ENCODE results near the gene RGS7.
"Not testable (repeated sequence)": the region's sequence is repeated elsewhere in the genome, so short reads cannot be mapped to it uniquely, and the experiment has no call there.

The RGS7 gene

GRCh38 chr1:241203817-241204216 is 153.2 kb downstream of the RGS7 start:
- no peaks in the 10 kb centered on the region for H3K36me3 ChIP-seq (replicated peaks)
- no peaks in the 10 kb centered on the region for H3K27me3 ChIP-seq (ENCODE audit: low read depth)
- in situ Hi-C loops (cut with MboI; ENCODE audit: low sequenced_read_pairs), result no loop called here
- peaks cover 13% of the 10 kb centered on the region for H3K4me1 ChIP-seq
- no peak for DNase-seq (ENCODE audit: low spot score in 2 of 2)
- H3K4me3 ChIP-seq, result no peak overlapping the region
- no peaks in the 10 kb centered on the region for H3K9me3 ChIP-seq

- in situ Hi-C loops (cut with MboI; ENCODE audit: low sequenced_read_pairs), result no loop called here
- Histone ChIP-seq H3K4me1 (peaks cover 13% of the 10 kb centered on the region), H3K36me3 (replicated peaks) (no peaks in the 10 kb centered on the region), H3K4me3 (no peak overlapping the region), H3K9me3 (no peaks in the 10 kb centered on the region), H3K27me3 (ENCODE audit: low read depth) (no peaks in the 10 kb centered on the region)
- DNase-seq (ENCODE audit: low spot score in 2 of 2), result peak; percentile 68 to 91
Measured at GRCh38 chr1:241202401-241202800, 154.6 kb downstream of the RGS7 start.

DNA sequence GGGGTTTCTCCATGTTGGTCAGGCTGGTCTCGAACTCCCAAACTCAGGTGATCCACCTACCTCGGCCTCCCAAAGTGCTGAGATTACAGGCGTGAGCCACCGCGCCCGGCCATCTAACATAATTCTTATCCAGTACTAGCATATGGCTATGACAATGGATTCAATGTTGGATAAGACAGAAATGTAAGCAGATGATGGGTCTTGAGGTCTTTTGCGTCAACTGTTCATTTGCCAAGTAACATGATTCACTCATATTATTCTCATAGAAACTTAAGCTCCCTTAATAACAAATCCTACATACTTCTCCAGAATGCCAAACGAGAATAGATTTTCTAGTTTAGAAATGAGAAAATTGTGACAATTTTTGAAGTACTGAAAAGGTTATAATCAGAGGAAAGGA is 170.3 kb downstream of the RGS7 start:
- Histone ChIP-seq H3K9me3 (no peaks in the 10 kb centered on the region), H3K36me3 (replicated peaks) (no peaks in the 10 kb centered on the region), H3K4me3 (no peak overlapping the region), H3K27me3 (ENCODE audit: low read depth) (no peaks in the 10 kb centered on the region; the same call in 1 of the 2 replicates), H3K4me1 (no peaks in the 10 kb centered on the region)
- no peak for DNase-seq (ENCODE audit: low spot score in 2 of 2)
- in situ Hi-C loops (cut with MboI; ENCODE audit: low sequenced_read_pairs), result no loop called here

DNA sequence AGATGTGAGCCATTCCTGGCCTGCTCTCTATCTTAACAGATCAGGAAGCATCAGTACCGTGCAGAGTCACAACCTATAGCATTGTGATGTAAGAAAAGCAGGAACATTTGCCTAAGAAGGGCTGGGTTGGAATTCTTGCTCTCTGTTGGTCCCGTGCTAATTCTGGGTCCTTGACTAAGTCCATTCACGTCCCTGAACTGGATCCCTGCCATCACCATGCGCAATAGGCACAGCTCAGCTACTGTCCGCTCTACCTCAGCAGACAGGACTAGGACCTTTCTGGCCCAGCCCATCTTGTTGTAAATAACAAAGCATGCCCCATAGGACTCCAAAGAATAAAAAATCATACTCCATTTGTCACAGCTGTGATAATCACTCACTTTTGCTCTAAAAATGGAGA is 175.0 kb downstream of the RGS7 start:
- Histone ChIP-seq H3K27me3 (ENCODE audit: low read depth) (no peaks in the 10 kb centered on the region; the same call in 1 of the 2 replicates), H3K36me3 (replicated peaks) (no peaks in the 10 kb centered on the region), H3K4me3 (no peak overlapping the region), H3K4me1 (no peaks in the 10 kb centered on the region), H3K9me3 (no peaks in the 10 kb centered on the region)
- in situ Hi-C loops (cut with MboI; ENCODE audit: low sequenced_read_pairs), result no loop called here
- no peak for DNase-seq (ENCODE audit: low spot score in 2 of 2)

GRCh38 chr1:241181471-241181870 is 175.5 kb downstream of the RGS7 start:
- no peaks in the 10 kb centered on the region for H3K9me3 ChIP-seq
- in situ Hi-C loops (cut with MboI; ENCODE audit: low sequenced_read_pairs), result no loop called here
- H3K4me3 ChIP-seq, result no peak overlapping the region
- no peaks in the 10 kb centered on the region for H3K4me1 ChIP-seq
- no peak for DNase-seq (ENCODE audit: low spot score in 2 of 2)
- H3K36me3 ChIP-seq (replicated peaks), result no peaks in the 10 kb centered on the region
- no peaks in the 10 kb centered on the region; the same call in 1 of the 2 replicates for H3K27me3 ChIP-seq (ENCODE audit: low read depth)

- in situ Hi-C loops (cut with MboI; ENCODE audit: low sequenced_read_pairs), result no loop called here
- H3K27me3 ChIP-seq (ENCODE audit: low read depth), result no peaks in the 10 kb centered on the region; the same call in 1 of the 2 replicates
- no peaks in the 10 kb centered on the region for H3K4me1 ChIP-seq
- no peak overlapping the region for H3K4me3 ChIP-seq
- no peaks in the 10 kb centered on the region for H3K36me3 ChIP-seq (replicated peaks)
- no peak for DNase-seq (ENCODE audit: low spot score in 2 of 2)
- no peaks in the 10 kb centered on the region for H3K9me3 ChIP-seq
Measured at GRCh38 chr1:241180569-241180968, 176.4 kb downstream of the RGS7 start.

DNA sequence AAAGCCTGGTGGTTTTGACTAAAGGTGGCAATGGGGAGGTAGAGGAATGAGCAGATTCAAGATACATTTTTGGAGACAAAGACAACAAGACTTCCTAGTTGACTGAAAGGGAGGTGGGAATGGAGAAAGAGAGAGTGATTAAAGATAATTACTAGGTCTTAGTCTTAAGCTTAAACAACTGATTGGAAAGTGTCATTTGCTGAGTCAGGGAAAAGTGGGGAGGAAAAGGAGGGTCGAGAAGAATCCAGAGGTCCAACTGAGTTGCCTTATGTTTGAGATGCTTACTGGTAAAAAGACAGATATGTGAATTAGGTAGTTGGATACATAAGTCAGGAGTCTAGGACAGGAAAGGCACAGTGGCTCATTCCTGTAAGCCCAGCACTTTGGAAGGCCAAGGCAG is 179.3 kb downstream of the RGS7 start:
- H3K9me3 ChIP-seq, result no peaks in the 10 kb centered on the region
- DNase-seq (ENCODE audit: low spot score in 2 of 2), result no peak
- H3K4me1 ChIP-seq, result no peaks in the 10 kb centered on the region
- H3K27me3 ChIP-seq (ENCODE audit: low read depth), result no peaks in the 10 kb centered on the region
- in situ Hi-C loops (cut with MboI; ENCODE audit: low sequenced_read_pairs), result no loop called here
- no peak overlapping the region for H3K4me3 ChIP-seq
- no peaks in the 10 kb centered on the region for H3K36me3 ChIP-seq (replicated peaks)

GRCh38 chr1:241172486-241172885 is 184.5 kb downstream of the RGS7 start:
- in situ Hi-C loops (cut with MboI; ENCODE audit: low sequenced_read_pairs), result no loop called here
- no peak for DNase-seq (ENCODE audit: low spot score in 2 of 2)
- no peak overlapping the region for H3K4me3 ChIP-seq
- no peaks in the 10 kb centered on the region for H3K4me1 ChIP-seq
- no peaks in the 10 kb centered on the region; the same call in 1 of the 2 replicates for H3K27me3 ChIP-seq (ENCODE audit: low read depth)
- no peaks in the 10 kb centered on the region for H3K36me3 ChIP-seq (replicated peaks)
- H3K9me3 ChIP-seq, result no peaks in the 10 kb centered on the region

GRCh38 chr1:241171991-241172390 is 185.0 kb downstream of the RGS7 start:
- in situ Hi-C loops (cut with MboI; ENCODE audit: low sequenced_read_pairs), result no loop called here
- H3K9me3 ChIP-seq, result no peaks in the 10 kb centered on the region
- no peaks in the 10 kb centered on the region; the same call in 1 of the 2 replicates for H3K27me3 ChIP-seq (ENCODE audit: low read depth)
- H3K4me3 ChIP-seq, result no peak overlapping the region
- no peaks in the 10 kb centered on the region for H3K4me1 ChIP-seq
- no peaks in the 10 kb centered on the region for H3K36me3 ChIP-seq (replicated peaks)
- DNase-seq (ENCODE audit: low spot score in 2 of 2), result no peak

DNA sequence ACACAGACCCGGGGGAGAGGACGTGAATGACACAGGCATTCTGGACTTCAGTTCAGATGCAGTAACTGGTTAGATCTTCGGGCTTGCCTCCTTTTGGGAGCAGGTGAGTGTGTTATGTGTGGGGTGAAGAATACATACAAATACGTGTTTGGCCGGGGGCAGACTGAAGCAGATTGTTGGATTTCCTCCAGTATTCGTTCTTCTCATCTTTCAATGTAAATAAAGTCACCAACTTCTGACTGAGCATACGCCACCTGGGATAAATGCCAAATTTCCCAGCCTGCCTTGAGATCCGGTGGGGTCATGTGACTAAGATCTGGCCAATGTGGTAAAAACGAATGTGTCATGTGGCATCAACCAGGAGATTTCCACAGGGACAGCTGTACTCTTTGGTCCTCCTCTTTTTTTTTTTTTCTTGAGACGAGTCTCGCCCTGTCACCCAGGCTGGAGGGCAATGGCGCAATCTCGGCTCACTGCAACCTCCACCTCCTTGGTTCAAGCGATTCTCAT is 189.8 kb downstream of the RGS7 start:
- H3K4me3 ChIP-seq, result no peak overlapping the region
- no peaks in the 10 kb centered on the region for H3K36me3 ChIP-seq (replicated peaks)
- no peaks in the 10 kb centered on the region for H3K4me1 ChIP-seq
- in situ Hi-C loops (cut with MboI; ENCODE audit: low sequenced_read_pairs), result no loop called here
- DNase-seq (ENCODE audit: low spot score in 2 of 2), result no peak
- H3K9me3 ChIP-seq, result no peaks in the 10 kb centered on the region
- H3K27me3 ChIP-seq (ENCODE audit: low read depth), result no peaks in the 10 kb centered on the region; the same call in 1 of the 2 replicates

GRCh38 chr1:241166625-241167024 is 190.4 kb downstream of the RGS7 start:
- Histone ChIP-seq H3K4me1 (no peaks in the 10 kb centered on the region), H3K36me3 (replicated peaks) (no peaks in the 10 kb centered on the region), H3K4me3 (no peak overlapping the region), H3K27me3 (ENCODE audit: low read depth) (no peaks in the 10 kb centered on the region; the same call in 1 of the 2 replicates), H3K9me3 (no peaks in the 10 kb centered on the region)
- DNase-seq (ENCODE audit: low spot score in 2 of 2), result no peak
- in situ Hi-C loops (cut with MboI; ENCODE audit: low sequenced_read_pairs), result no loop called here

DNA sequence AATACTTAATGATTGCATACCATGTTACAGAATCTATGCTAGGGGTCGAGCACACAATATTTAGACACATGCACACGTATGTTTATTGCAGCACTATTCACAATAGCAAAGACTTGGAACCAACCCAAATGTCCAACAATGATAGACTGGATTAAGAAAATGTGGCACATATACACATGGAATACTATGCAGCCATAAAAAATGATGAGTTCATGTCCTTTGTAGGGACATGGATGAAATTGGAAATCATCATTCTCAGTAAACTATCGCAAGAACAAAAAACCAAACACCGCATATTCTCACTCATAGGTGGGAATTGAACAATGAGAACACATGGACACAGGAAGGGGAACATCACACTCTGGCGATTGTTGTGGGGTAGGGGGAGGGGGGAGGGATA is 191.7 kb downstream of the RGS7 start:
- H3K9me3 ChIP-seq; H3K36me3 ChIP-seq (replicated peaks); H3K27me3 ChIP-seq (ENCODE audit: low read depth); H3K4me1 ChIP-seq; in situ Hi-C loops (cut with MboI; ENCODE audit: low sequenced_read_pairs); DNase-seq (ENCODE audit: low spot score in 2 of 2); H3K4me3 ChIP-seq: not testable (repeated sequence)

GRCh38 chr1:241163363-241163762 is 193.6 kb downstream of the RGS7 start:
- in situ Hi-C loops (cut with MboI; ENCODE audit: low sequenced_read_pairs), result no loop called here
- no peak overlapping the region for H3K4me3 ChIP-seq
- no peak for DNase-seq (ENCODE audit: low spot score in 2 of 2)
- no peaks in the 10 kb centered on the region for H3K36me3 ChIP-seq (replicated peaks)
- H3K9me3 ChIP-seq, result no peaks in the 10 kb centered on the region
- H3K27me3 ChIP-seq (ENCODE audit: low read depth), result no peaks in the 10 kb centered on the region
- H3K4me1 ChIP-seq, result no peaks in the 10 kb centered on the region

DNA sequence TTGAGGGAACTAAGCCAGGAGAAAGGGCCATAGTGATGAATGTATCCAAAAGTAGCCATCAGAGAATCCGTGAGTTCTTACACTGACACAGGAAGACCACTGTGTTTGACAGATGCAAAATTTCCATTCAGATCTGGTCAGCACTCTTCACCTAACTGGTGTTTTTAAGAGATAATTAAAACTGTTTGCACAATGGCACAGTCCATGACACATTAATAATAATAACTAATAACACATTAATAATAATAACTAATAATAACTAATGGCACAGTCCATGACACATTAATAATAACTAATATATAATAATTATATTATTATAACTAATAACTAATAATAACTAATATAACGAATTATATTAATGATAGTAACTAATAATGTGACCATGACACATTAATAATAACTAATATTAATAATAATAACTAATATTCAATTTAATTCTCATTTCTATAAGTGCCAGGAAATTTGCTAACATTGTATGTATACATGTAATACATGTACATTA is 195.8 kb downstream of the RGS7 start:
- Histone ChIP-seq H3K27me3 (ENCODE audit: low read depth) (no peaks in the 10 kb centered on the region), H3K4me1 (no peaks in the 10 kb centered on the region), H3K9me3 (no peaks in the 10 kb centered on the region), H3K36me3 (replicated peaks) (no peaks in the 10 kb centered on the region), H3K4me3 (no peak overlapping the region)
- DNase-seq (ENCODE audit: low spot score in 2 of 2), result no peak
- in situ Hi-C loops (cut with MboI; ENCODE audit: low sequenced_read_pairs), result no loop called here

- Histone ChIP-seq H3K36me3 (replicated peaks) (no peaks in the 10 kb centered on the region), H3K27me3 (ENCODE audit: low read depth) (no peaks in the 10 kb centered on the region), H3K4me3 (no peak overlapping the region), H3K4me1 (no peaks in the 10 kb centered on the region), H3K9me3 (no peaks in the 10 kb centered on the region)
- in situ Hi-C loops (cut with MboI; ENCODE audit: low sequenced_read_pairs), result no loop called here
- no peak for DNase-seq (ENCODE audit: low spot score in 2 of 2)
Measured at GRCh38 chr1:241157435-241157834, 199.6 kb downstream of the RGS7 start.
